Gastrocnemius medialis (tissue), 4 donors: ENCODE measurements around the gene PLA2G2D.

ENCODE experiments used
- CTCF ChIP-seq, 5 experiments: fragments of 450-650 bp in 3 of 5; fragments of 200-600 bp in 2 of 5; sonication (generic) in 2 of 5; IDR thresholded peaks in 4 of 5; conservative IDR thresholded peaks in 1 of 5; 1 replicate in 4 of 5; 2 replicates in 1 of 5; pipeline ENCODE4 v1.5.1; 2016 to 2019; ENCODE audit warnings: antibody characterized with exemption in 5 of 5, mild to moderate bottlenecking in 3 of 5, moderate library complexity in 3 of 5
- POLR2A ChIP-seq, 2 donors: fragments of 450-650 bp; IDR thresholded peaks; one replicate each; pipeline ENCODE4 v1.6.1; 2017; ENCODE audit warnings: antibody characterized with exemption in 2 of 2, mild to moderate bottlenecking in 2 of 2, moderate library complexity in 2 of 2

- no peak for TF ChIP-seq CTCF (IDR thresholded peaks at IDR 0.05 in 4 of 5, conservative IDR thresholded peaks at IDR 0.05 in 1 of 5)
- TF ChIP-seq POLR2A (IDR thresholded peaks at IDR 0.05): no peak
These were observed 46.1 kb downstream of the PLA2G2D start for GRCh38 chr1:20073256-20073655.
